Ramos (cell line): ENCODE measurements around the gene ASXL2.
"Not testable (repeated sequence)": the region's sequence is repeated elsewhere in the genome, so short reads cannot be mapped to it uniquely, and the experiment has no call there.

Experiments
- in situ Hi-C: fragments of 300-500 bp; cut with MboI; formaldehyde crosslinking; loops from one replicate; pipeline ENCODE4 v1.14.3; 2022; ENCODE audit warnings: low sequenced_read_pairs; ENCODE audit not compliant: unreplicated experiment

The ASXL2 gene

GRCh38 chr2:25878361-25879132 is at the start of gene ASXL2:
TSS of gene ASXL2 (minus strand) at chr2:25878487. CDS start at chr2:25878222, 265 bp downstream.
- in situ Hi-C loops = no loop called here

- in situ Hi-C loops = loop anchor here (25.0 kb wide), 1 partner anchor 90 kb away; no protein-coding TSS in a partner anchor
These were observed 48.9 kb upstream of the ASXL2 start for GRCh38 chr2:25926984-25927756.

GRCh38 chr2:25922501-25922900 is 44.2 kb upstream of the ASXL2 start:
- in situ Hi-C loops = no loop called here

- in situ Hi-C loops = no loop called here
These were observed 42.6 kb upstream of the ASXL2 start for GRCh38 chr2:25920786-25921415.

- in situ Hi-C loops = no loop called here
These were observed 42.0 kb upstream of the ASXL2 start for GRCh38 chr2:25920336-25920735.

GRCh38 chr2:25917832-25918231 is 39.5 kb upstream of the ASXL2 start:
- in situ Hi-C loops = no loop called here

- in situ Hi-C loops = not testable (repeated sequence)
These were observed 39.1 kb upstream of the ASXL2 start for GRCh38 chr2:25917411-25917810.

- in situ Hi-C loops = not testable (repeated sequence)
These were observed 37.9 kb upstream of the ASXL2 start for GRCh38 chr2:25915944-25916772.

- in situ Hi-C loops = not testable (repeated sequence)
These were observed 37.1 kb upstream of the ASXL2 start for GRCh38 chr2:25915411-25915810.

GRCh38 chr2:25913696-25913973 is 35.3 kb upstream of the ASXL2 start:
- in situ Hi-C loops = not testable (repeated sequence)

- in situ Hi-C loops = no loop called here
These were observed 34.8 kb upstream of the ASXL2 start for GRCh38 chr2:25912851-25913695.

- in situ Hi-C loops = not testable (repeated sequence)
These were observed 31.3 kb upstream of the ASXL2 start for GRCh38 chr2:25909574-25909973.

GRCh38 chr2:25905126-25905525 is 26.8 kb upstream of the ASXL2 start:
- in situ Hi-C loops = no loop called here

GRCh38 chr2:25903216-25903776 is 25.0 kb upstream of the ASXL2 start:
- in situ Hi-C loops = no loop called here

GRCh38 chr2:25899404-25899970 is 21.2 kb upstream of the ASXL2 start:
- in situ Hi-C loops = no loop called here

- in situ Hi-C loops = no loop called here
These were observed 19.2 kb upstream of the ASXL2 start for GRCh38 chr2:25897506-25897905.

- in situ Hi-C loops = not testable (repeated sequence)
These were observed 18.0 kb upstream of the ASXL2 start for GRCh38 chr2:25896308-25896707.

- in situ Hi-C loops = no loop called here
These were observed 17.3 kb upstream of the ASXL2 start for GRCh38 chr2:25895610-25896009.

GRCh38 chr2:25895018-25895417 is 16.7 kb upstream of the ASXL2 start:
- in situ Hi-C loops = no loop called here
